ENCODE measurements around the gene DNAJC5.

DNAJC5 gene

DNA sequence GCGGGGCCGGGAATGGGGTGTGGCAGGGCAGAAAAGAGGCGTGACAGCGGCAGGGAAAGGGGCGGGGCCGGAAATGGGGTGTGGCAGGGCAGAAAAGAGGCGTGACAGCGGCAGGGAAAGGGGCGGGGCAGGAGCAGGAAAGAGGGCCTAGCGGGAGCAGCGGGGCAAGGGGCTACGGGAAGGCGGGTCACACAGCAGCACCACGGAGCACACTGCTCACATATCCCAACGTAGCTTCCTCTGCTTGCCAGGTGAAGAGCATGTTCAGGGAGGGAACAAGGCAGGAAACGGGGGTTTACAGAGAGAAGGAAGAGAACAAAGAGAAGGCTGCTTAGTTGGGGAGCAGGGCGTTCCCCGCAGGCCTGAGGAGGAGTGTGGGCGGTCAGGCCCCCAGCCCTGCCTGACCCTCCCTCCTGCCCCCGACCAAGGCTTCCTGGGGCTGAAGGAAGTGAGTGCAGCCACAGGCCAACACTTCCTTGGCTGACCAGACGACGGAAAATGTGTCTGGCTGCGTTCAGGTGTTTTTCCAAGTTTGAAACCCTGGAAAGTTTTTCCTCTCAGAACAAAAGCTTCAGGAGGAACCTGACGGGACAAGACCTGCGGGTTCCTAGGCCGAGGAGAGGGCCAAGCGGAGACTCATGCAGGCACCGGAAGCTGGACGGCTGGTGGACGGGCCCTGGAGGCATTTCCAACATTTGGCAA, 47.5 kb downstream of the DNAJC5 start:
- DNase-seq = no peak

GRCh38 chr20:63942969-63943807, 48.3 kb downstream of the DNAJC5 start:
- DNase-seq = no peak

- DNase-seq = no peak
Observed at GRCh38 chr20:63943808-63944077, 48.8 kb downstream of the DNAJC5 start.

- DNase-seq = no peak
Observed at GRCh38 chr20:63944078-63944941, 49.4 kb downstream of the DNAJC5 start.

DNA sequence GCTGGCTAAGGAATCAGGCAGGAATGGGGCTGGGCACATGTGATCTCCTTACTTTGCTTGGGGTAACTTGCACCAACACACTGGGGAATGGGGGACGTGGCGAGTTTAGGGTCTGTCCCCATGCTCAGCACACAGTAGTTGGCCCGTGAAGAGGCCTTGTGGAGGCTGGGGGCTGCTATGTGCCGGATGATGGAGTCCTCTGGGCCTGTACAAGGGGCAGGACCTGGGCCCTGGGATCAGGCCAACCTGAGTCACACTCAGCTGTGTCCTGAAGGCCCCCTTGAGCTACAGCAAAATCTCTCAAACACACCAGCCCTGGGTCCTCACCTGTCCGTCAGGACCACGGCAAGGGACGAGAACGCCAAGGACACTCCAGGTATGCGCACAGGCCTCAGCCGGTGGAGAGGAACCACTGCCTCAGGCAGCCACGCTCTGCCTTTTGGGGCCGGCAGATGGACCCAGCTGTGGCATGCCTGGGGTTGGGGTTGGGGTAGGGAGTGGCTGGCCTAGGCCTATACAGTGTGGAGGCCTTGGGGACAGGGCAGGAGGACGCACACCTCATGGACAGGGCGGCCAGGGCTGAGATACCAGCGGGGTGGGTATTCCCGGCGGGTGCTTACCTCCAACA, 50.2 kb downstream of the DNAJC5 start:
- DNase-seq = no peak

- DNase-seq = no peak
Observed at GRCh38 chr20:63945921-63946920, 51.3 kb downstream of the DNAJC5 start.

DNA sequence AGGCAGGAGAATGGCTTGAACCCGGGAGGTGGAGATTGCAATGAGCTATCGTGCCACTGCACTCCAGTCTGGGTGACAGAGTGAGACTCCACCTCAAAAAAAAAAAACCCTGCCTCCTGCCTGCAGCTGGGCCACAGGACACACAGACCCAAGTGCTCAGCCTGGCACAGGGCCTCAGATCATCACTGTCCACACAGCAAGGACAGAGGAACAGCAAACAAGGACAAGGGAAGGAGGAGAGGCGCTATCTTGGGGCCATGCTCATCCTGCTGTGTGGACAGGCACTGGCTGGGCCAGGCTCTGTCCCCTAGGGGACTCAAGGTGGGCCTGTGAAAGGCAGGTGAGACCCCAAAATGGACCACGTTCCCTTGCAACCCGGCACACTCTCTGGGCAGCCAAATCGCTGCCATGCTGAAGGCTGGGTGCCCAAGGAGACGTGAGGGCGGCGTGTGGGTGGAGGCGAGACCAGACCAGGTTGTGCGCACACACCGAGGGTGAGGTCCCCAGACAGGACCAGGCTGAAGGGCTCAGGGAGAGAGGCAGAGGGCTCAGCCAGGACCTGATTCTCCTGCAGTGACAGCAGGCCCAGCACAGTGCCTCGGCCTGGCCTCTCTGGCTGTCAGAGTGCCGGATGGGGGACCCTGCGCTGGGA, 52.2 kb downstream of the DNAJC5 start:
- DNase-seq = no peak

DNA sequence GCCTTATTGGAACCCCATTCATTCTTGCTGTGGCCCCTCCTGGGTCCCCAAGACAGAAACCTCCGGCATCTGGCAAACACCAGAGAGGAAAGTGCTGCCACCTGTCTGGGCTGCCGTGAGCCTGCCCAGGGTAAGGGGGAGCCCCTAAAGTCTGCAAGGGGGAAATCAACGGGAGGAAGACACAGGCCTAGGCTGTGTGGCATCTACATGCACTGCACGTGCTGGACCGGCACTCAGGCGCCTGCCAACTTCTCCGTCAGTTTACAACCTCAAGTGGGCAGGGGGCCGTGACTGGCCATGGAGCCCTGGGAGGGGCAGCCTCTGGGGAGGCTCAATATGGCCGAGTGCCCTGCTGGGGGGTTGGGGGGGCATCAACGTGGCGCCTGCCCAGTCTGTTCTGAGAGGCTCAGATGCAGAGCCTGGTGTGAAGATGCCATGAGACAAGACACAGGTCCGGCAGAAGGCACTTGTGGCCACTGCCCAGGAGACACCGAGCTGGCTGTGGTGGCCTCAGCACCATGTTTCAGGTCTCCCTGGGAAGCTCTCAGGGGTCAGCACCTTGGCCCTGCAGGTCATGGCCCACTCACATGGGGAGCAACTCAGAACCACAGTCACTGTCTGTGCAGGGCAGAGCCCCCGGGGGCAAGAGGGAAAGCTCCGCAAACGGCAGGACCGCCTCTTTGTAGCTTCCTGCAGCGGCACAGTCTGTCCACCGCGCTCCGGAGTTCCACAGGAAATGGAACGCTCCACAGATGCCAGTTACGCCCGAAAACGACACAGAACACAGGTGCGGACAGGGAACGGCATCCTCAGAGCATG, 52.9 kb downstream of the DNAJC5 start:
- no peak for DNase-seq

- no peak for DNase-seq
Observed at GRCh38 chr20:63950701-63951397, 55.9 kb downstream of the DNAJC5 start.

DNA sequence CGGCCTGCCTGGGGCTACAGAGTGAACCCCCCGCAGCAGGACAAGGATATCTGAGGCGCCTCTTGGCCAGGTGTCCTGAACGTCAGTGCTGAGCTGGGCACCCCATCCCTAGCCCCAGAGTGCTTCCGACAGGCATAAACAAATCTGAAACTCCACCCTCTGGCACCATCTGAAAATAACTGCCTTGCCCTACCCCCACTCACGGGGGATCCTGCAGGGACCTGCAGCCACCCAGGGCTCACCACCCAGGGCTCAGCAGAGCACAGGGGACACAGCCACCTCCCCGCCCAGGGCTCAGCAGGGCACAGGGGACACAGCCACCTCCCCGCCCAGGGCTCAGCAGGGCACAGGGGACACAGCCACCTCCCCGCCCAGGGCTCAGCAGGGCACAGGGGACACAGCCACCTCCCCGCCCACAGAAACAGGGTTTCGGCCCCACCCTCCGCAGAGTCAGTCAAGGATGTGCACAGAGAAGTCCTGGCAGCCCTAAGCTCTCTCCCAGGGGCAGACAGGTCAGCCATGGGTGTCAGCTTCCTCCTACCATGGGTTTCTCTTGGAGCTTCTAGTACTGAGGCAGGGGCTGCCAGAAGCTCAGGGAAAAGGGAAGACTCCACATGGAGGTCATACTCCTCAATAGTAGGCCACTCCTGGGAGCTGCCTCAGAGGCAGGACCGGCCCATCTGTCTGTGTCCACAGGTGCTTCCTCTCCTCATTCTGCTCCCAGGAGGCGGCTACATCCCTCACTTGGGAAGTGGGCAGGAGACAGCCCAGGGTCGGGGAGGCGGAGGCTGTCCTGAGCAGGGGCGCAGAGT, 56.7 kb downstream of the DNAJC5 start:
- DNase-seq = no peak

DNA sequence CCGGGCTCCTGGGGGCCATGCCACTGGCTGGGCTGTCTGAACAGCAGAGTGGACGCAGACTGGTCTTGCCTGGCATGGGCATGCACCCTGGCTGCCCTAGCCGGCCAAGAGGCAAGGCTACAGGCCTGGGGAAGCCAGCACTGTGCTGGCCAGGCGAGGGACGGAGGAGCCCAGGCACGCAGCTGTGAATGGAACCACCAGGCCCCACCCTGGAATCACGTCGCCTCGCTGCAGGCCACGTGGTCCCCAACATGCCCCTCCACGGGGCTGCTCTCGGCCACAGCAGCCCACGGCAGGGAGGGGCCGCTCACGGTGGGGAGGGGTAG, 57.2 kb downstream of the DNAJC5 start:
- no peak for DNase-seq

DNA sequence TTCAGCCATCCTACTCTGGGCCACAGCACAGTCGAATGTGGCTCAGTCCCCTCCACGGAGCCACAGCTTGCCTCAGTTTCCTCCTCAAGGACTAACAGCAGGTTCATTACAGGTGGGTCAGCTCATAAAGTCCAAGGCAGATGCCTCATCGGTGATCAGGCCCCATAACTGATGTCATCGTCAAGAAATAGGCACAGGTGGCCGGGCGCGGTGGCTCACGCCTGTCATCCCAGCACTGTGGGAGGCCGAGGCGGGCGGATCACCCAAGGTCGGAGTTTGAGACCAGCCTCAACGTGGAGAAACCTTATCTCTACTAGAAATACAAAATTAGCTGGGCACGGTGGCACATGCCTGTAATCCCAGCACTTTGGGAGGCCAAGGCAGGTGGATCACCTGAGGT, 57.8 kb downstream of the DNAJC5 start:
- DNase-seq = no peak

- DNase-seq = no peak
Observed at GRCh38 chr20:63953764-63954429, 59.0 kb downstream of the DNAJC5 start.

GRCh38 chr20:63955281-63955826, 60.4 kb downstream of the DNAJC5 start:
- DNase-seq = peak; percentile 36

DNA sequence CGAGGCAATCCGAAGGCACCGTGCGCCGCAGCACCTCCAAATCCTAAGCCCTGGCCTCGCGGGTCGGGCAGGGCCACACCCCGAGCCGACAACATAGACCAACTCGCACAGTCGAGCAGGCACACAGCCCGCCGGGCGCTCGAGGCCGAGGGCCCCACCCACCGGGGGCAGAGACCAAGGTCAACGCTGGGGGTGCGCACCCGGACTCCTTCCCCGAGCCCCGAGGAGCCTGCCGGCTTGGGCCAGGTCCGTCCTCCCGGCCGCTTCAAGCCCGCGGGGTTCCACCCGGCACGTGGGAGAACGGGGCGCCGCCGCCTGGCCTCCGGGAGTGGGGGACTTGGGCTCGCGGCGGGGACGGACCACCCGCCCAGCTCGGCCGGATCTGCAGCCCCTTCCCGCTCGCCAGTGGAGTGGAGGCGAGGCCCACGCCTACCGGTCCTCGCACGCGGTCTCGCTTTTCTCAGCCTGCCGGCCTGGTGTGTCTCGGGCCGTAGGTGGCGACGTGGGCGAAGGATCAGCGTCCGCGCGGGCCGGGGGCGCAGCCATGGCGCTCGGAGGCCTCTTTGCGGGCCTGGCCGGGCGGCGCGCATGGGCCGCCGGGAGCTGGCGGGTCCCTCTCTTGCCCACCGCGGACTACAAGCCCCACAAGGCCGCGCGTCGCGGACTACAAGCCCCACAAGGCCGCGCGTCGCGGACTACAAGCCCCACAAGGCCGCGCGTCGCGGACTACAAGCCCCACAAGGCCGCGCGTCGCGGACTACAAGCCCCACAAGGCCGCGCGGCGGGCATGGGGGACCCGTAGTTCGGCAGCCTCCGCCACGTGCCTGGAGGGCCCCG, 61.1 kb downstream of the DNAJC5 start, which contains the start of gene UCKL1:
TSS of gene UCKL1 (minus strand) at position 590 of the 837 bp plus-strand sequence. CDS start at position 546, 44 bp downstream.
- DNase-seq = peak; percentile 84

- DNase-seq = no peak
Observed at GRCh38 chr20:63956664-63957003, 61.7 kb downstream of the DNAJC5 start.

Data from HCEC 1CT (cell line).